Daoy (cell line): ENCODE results near the gene PARP8. TPM values are rescaled to one million over a fixed set of nuclear protein-coding genes. Genes with fewer than 3 reads are reported as not detected.
"Not testable (repeated sequence)": the region's sequence is repeated elsewhere in the genome, so short reads cannot be mapped to it uniquely, and the experiment has no call there.

Experiments used
- DNase-seq: peaks from one replicate; pipeline ENCODE4 v3.0.0-alpha.2; 2015; ENCODE audit warnings: low read depth
- total RNA-seq: library from RNA; depleted of rRNA; stranded (reverse); fragments of >200 nt; shearing (Covaris generic); gene quantifications from 2 replicates; pipeline ENCODE4 v1.2.3, GENCODE V29; 2014

Gene PARP8
- total RNA-seq, 1 experiment from 2014 or later: 9.5 TPM

- not testable (repeated sequence) for DNase-seq
Measured at GRCh38 chr5:50679554-50679953, 13.1 kb downstream of the PARP8 start.

DNA sequence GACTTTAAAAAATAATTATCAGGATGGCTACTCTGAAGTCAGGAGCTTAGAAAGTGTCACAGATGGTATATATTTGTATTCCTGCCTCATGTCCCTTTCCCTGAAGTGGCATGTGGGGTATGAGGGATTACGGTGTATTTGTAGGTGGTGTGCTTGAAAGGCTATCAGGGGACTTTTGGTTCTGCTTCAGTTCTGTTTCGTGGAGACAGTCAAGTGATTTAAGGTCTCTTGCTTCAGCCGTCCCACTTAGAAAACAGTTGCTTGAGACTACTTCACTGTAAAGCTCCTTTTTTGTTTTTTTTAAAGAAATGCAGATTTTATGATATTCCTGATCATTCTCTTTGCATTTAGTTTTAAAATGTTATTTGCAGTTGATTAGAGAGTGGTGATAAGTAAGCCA, 18.3 kb downstream of the PARP8 start:
- DNase-seq: no peak

- DNase-seq: no peak
Measured at GRCh38 chr5:50687548-50687947, 21.1 kb downstream of the PARP8 start.

GRCh38 chr5:50691399-50692016, 25.1 kb downstream of the PARP8 start:
- DNase-seq: no peak

GRCh38 chr5:50694027-50694590, 27.7 kb downstream of the PARP8 start:
- no peak for DNase-seq

DNA sequence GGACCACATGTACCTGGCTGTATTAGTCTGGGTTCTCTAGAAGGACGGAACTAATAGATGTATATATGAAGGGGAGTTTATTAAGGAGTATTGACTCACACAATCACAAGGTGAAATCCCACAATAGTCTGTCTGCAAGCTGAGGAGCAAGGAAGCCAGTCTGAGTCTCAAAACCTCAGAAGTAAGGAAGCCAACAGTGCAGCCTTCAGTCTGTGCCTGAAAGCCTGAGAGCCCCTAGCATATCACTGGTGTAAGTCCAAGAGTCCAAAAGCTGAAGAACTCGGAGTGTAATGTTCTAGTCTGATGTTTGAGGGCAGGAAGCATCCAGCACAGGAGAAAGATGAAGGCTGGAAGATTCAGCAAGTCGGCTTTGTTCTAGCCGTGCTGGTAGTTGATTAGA, 28.2 kb downstream of the PARP8 start:
- DNase-seq: not testable (repeated sequence)

DNA sequence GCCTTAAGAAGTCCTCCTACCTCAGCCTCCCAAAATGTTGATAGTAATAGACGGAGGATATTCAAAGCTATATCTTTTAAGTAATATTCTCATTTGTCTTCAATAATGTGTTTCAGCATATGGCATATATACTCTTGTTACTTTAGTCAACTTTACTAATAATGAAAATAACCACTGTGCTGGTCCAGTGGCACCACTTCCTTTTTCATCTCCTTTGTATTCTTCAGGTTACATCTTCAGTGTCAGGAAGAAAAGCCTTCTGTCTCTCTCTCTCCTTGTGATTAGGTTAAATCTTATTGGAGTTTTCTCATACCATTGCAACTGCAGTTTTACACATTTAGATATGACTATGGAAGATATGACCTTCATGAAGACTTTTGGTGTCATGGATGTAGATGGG, 31.3 kb downstream of the PARP8 start:
- no peak for DNase-seq

- DNase-seq: no peak
Measured at GRCh38 chr5:50699737-50700136, 33.3 kb downstream of the PARP8 start.

GRCh38 chr5:50700706-50701105, 34.3 kb downstream of the PARP8 start:
- no peak for DNase-seq

- no peak for DNase-seq
Measured at GRCh38 chr5:50702615-50703366, 36.4 kb downstream of the PARP8 start.

GRCh38 chr5:50703367-50703666, 36.9 kb downstream of the PARP8 start:
- no peak for DNase-seq

- DNase-seq: no peak
Measured at GRCh38 chr5:50704730-50705129, 38.3 kb downstream of the PARP8 start.

GRCh38 chr5:50709471-50709870, 43.0 kb downstream of the PARP8 start:
- DNase-seq: no peak

GRCh38 chr5:50710838-50711237, 44.4 kb downstream of the PARP8 start:
- DNase-seq: no peak

DNA sequence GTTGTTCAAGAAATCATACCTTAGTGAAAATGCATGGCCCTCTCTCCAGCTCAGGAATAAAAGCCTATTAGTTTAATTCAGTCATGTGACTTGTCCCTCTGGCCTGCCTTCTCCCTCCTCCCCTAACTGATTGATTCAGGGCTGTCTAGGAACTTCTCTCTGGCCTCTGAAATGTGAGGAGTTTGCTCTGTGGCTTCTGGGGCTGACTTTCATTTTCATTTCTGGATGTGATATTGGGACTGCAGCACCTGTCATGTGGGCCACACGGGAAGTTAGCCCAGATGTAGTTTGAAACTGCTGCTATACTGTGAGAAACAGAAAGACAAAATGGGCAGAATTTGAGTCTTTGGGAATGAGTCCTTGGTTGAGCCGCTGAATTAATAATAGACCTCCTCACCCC, 44.8 kb downstream of the PARP8 start:
- peak; percentile 50 for DNase-seq

- no peak for DNase-seq
Measured at GRCh38 chr5:50712479-50712878, 46.0 kb downstream of the PARP8 start.

DNA sequence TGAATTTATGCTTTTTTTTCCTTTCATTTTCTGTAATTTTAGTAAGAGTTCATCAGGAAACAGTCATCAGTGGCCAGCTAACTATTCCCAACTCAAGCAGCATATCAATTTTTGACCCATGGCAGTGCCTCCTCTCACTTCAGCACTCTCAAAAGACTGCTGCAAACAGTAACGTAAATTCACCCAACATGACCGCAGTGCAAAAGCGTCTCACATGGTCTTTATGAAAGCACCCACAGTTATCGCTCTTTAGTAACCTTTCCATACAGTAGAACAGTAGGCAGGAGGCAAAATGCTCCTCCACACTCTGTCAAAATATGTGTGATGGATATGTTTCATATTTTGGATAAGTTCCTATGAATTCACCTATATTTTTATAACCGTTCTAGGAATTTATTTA, 48.6 kb downstream of the PARP8 start:
- no peak for DNase-seq

- DNase-seq: no peak
Measured at GRCh38 chr5:50716134-50716533, 49.7 kb downstream of the PARP8 start.

DNA sequence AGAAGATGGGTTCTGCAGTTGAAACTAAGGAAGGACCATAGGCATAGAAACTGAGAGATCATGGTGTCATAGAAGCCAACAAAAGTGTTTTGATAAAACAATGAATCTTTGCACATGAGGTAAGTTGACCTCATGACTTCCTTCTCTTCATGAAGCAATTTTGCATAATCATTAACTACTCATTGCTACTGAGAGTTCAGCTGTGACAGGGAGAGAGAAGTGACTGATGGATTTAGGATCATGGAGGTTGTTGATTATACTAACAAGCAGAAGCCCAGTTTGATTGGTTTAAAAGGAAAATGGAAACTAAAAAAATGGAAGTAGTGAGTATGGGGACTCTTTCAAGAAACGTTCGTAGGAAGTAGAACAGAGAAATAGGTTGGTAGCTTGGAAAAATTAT, 51.2 kb downstream of the PARP8 start:
- DNase-seq: no peak

GRCh38 chr5:50720061-50720710, 53.7 kb downstream of the PARP8 start:
- DNase-seq: no peak

GRCh38 chr5:50722223-50722622, 55.8 kb downstream of the PARP8 start:
- DNase-seq: no peak

- DNase-seq: no peak
Measured at GRCh38 chr5:50724262-50724661, 57.8 kb downstream of the PARP8 start.
